Measurements from ENCODE around the gene HRG.

Gene HRG

GRCh38 chr3:186620213-186621092, 45.4 kb upstream of the HRG start:
- no peak for TF ChIP-seq TAF1 (IDR thresholded peaks at IDR 0.05; ENCODE audit: borderline replicate concordance, insufficient read depth, low read length)
- no peak for TF ChIP-seq FOXP2 (optimal IDR thresholded peaks at IDR 0.05; ENCODE audit: borderline replicate concordance, extremely low read depth, extremely low read length, insufficient read depth)
- no peak for TF ChIP-seq REST (IDR thresholded peaks at IDR 0.05; ENCODE audit: insufficient read depth in 1 of 2, low read depth in 2 of 2, low read length in 2 of 2)
- TF ChIP-seq POLR2AphosphoS5 (IDR thresholded peaks at IDR 0.05; ENCODE audit: low read depth, low read length) = no peak
- no peak for TF ChIP-seq SIN3A (IDR thresholded peaks at IDR 0.05; ENCODE audit: borderline replicate concordance, insufficient read depth, low read length)

GRCh38 chr3:186621894-186622650, 43.7 kb upstream of the HRG start:
- no peak for TF ChIP-seq REST (IDR thresholded peaks at IDR 0.05; ENCODE audit: insufficient read depth in 1 of 2, low read depth in 2 of 2, low read length in 2 of 2)
- TF ChIP-seq FOXP2 (optimal IDR thresholded peaks at IDR 0.05; ENCODE audit: borderline replicate concordance, extremely low read depth, extremely low read length, insufficient read depth) = no peak
- TF ChIP-seq SIN3A (IDR thresholded peaks at IDR 0.05; ENCODE audit: borderline replicate concordance, insufficient read depth, low read length) = no peak
- TF ChIP-seq POLR2AphosphoS5 (IDR thresholded peaks at IDR 0.05; ENCODE audit: low read depth, low read length) = no peak
- TF ChIP-seq TAF1 (IDR thresholded peaks at IDR 0.05; ENCODE audit: borderline replicate concordance, insufficient read depth, low read length) = no peak

DNA sequence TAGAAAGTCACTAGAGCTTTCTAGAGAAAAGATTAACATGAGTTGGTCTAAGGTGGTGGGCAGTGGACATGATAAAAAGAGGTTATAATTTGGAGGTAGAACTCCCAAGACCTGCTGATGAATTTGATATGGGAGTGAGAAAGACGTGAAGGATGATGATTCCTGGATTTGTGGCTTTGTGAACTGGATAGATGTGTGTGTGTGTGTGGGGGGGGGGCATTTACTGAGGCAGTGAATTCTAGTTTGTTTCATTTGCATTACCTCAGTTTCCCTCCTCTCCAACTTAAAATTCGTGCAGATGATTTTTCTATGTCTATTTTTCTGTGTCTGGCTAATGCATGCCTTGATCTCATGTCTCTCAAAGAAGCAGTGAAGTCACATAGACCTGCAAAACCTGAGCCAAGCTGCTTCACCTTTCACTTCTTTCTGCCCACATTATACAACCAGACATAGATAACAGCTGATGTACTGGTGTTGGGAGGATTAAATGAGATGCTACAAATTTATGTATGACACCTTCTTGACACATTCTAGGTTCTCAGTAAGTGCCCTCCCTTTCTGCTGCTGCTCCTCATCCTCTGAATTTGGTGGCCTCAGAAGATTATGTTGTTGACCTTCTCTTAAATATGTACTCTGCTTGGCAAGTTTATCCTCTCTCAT, 43.0 kb upstream of the HRG start:
- no peak for TF ChIP-seq TAF1 (IDR thresholded peaks at IDR 0.05; ENCODE audit: borderline replicate concordance, insufficient read depth, low read length)
- no peak for TF ChIP-seq FOXP2 (optimal IDR thresholded peaks at IDR 0.05; ENCODE audit: borderline replicate concordance, extremely low read depth, extremely low read length, insufficient read depth)
- no peak for TF ChIP-seq REST (IDR thresholded peaks at IDR 0.05; ENCODE audit: insufficient read depth in 1 of 2, low read depth in 2 of 2, low read length in 2 of 2)
- TF ChIP-seq POLR2AphosphoS5 (IDR thresholded peaks at IDR 0.05; ENCODE audit: low read depth, low read length) = no peak
- no peak for TF ChIP-seq SIN3A (IDR thresholded peaks at IDR 0.05; ENCODE audit: borderline replicate concordance, insufficient read depth, low read length)

- TF ChIP-seq TAF1 (IDR thresholded peaks at IDR 0.05; ENCODE audit: borderline replicate concordance, insufficient read depth, low read length) = no peak
- TF ChIP-seq REST (IDR thresholded peaks at IDR 0.05; ENCODE audit: insufficient read depth in 1 of 2, low read depth in 2 of 2, low read length in 2 of 2) = no peak
- no peak for TF ChIP-seq SIN3A (IDR thresholded peaks at IDR 0.05; ENCODE audit: borderline replicate concordance, insufficient read depth, low read length)
- no peak for TF ChIP-seq FOXP2 (optimal IDR thresholded peaks at IDR 0.05; ENCODE audit: borderline replicate concordance, extremely low read depth, extremely low read length, insufficient read depth)
- no peak for TF ChIP-seq POLR2AphosphoS5 (IDR thresholded peaks at IDR 0.05; ENCODE audit: low read depth, low read length)
Observed at GRCh38 chr3:186624598-186624997, 41.2 kb upstream of the HRG start.

Measured in PFSK-1 (cell line).